ENCODE measurements around the gene PDZD4.

DNA sequence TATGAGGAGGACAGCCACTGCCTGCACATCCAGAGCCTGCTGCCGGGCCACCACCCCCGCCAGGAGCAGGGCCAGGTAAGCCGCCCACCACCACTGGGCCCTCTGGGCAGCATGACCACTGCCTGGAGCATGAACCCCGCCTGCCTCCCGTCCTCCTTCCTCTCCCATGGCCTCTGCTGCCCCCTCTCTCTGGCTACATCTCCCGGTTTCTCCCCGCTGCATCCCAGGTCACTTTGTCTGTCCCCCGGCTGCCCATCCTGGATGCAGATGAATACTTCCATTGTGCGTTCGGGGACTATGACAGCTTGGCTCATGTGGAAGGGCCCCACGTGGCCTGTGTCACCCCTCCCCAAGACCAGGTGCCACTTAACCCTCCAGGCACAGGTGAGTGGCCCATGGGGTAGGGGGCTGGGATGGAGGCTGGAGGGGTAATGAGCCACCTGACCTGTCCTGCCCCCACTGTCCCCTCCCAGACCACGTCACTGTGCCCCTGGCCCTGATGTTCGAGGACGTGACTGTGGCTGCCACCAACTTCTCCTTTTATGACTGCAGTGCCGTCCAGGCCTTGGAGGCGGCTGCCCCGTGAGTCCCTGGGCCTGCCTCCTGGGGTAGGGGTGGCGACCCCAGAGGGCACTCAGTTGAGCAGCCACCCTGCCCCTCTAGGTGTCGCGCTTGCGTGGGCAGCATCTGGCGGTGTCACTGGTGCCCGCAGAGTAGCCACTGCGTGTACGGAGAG lies 60.3 kb downstream of the PDZD4 start:
- TF ChIP-seq POLR2A (IDR thresholded peaks at IDR 0.05; ENCODE audit: low read depth, low read length) = no peak
- TF ChIP-seq, protein P1, sequence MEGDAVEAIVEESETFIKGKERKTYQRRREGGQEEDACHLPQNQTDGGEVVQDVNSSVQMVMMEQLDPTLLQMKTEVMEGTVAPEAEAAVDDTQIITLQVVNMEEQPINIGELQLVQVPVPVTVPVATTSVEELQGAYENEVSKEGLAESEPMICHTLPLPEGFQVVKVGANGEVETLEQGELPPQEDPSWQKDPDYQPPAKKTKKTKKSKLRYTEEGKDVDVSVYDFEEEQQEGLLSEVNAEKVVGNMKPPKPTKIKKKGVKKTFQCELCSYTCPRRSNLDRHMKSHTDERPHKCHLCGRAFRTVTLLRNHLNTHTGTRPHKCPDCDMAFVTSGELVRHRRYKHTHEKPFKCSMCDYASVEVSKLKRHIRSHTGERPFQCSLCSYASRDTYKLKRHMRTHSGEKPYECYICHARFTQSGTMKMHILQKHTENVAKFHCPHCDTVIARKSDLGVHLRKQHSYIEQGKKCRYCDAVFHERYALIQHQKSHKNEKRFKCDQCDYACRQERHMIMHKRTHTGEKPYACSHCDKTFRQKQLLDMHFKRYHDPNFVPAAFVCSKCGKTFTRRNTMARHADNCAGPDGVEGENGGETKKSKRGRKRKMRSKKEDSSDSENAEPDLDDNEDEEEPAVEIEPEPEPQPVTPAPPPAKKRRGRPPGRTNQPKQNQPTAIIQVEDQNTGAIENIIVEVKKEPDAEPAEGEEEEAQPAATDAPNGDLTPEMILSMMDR (conservative IDR thresholded peaks at IDR 0.05; ENCODE audit: low read depth, low read length) = no peak
- TF ChIP-seq SMC3 (IDR thresholded peaks at IDR 0.05; ENCODE audit: low read depth, low read length) = no peak
- no peak for TF ChIP-seq MXI1 (IDR thresholded peaks at IDR 0.05; ENCODE audit: borderline replicate concordance, low read depth, low read length)
- TF ChIP-seq RAD21 (IDR thresholded peaks at IDR 0.05; ENCODE audit: low read length) = no peak
- no peak for TF ChIP-seq CEBPB (IDR thresholded peaks at IDR 0.05; ENCODE audit: low read depth, low read length)
- no peak for TF ChIP-seq FOS (IDR thresholded peaks at IDR 0.05; ENCODE audit: low read depth, low read length)
- TF ChIP-seq, protein P2, sequence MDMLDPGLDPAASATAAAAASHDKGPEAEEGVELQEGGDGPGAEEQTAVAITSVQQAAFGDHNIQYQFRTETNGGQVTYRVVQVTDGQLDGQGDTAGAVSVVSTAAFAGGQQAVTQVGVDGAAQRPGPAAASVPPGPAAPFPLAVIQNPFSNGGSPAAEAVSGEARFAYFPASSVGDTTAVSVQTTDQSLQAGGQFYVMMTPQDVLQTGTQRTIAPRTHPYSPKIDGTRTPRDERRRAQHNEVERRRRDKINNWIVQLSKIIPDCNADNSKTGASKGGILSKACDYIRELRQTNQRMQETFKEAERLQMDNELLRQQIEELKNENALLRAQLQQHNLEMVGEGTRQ (IDR thresholded peaks at IDR 0.05; ENCODE audit: low read depth, low read length) = no peak
- no peak for TF ChIP-seq CHD1 (IDR thresholded peaks at IDR 0.05; ENCODE audit: low read depth, low read length)
- TF ChIP-seq BHLHE40 (IDR thresholded peaks at IDR 0.05; ENCODE audit: low read depth, low read length) = no peak
- no peak for TF ChIP-seq RFX5 (IDR thresholded peaks at IDR 0.05; ENCODE audit: low read depth, low read length)

Measured in IMR-90 (cell line).